Inflammatory macrophage treated with lipopolysaccharide for 4 hours (primary cell): ENCODE results near the gene ITGA3.

Experiments
- DNase-seq: peaks from one replicate; pipeline ENCODE4 v3.0.0-alpha.2; 2020

Gene ITGA3

DNA sequence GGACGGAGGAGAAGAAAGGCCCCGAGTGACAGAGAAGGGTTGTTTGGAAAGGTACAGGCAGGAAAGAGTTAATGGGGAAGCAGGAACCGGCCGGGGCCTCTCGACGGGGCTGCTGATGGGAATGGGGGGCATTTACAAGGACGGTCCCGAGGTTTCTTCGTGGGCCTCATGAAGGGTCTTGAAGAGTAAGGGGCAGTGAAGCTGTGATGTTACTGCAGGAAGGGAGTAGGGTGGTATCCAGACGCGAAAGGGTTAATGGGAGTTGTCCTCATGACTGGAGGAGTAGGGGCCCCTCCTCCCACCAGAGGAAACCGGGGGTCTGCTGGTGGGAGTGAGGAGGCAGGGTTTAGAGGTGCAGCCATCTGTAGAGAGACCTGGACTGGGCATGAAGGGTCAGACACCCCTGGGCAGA lies 39.7 kb downstream of the ITGA3 start:
- DNase-seq = no peak

GRCh38 chr17:50096092-50096491 lies 40.2 kb downstream of the ITGA3 start:
- DNase-seq = no peak

- no peak for DNase-seq
These were observed 40.8 kb downstream of the ITGA3 start for GRCh38 chr17:50096758-50097157.

DNA sequence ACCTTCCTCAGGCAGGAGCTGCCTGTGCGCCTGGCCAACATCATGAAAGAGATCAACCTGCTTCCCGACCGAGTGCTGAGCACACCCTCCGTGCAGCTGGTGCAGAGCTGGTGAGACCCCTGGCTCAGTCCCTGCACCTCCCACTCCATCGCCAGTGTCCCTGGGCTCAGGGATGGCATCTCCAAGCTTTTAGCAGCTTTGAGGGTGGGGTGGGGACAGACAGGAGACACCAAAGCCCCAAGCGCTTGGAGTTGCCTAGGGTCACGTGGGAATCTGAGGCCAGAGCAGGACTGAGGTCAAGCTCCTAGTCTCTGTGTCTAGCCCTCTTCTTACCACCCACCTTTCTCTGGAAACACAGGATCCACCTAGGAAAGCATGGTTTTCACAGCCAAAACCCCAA lies 41.5 kb downstream of the ITGA3 start:
- DNase-seq = no peak

DNA sequence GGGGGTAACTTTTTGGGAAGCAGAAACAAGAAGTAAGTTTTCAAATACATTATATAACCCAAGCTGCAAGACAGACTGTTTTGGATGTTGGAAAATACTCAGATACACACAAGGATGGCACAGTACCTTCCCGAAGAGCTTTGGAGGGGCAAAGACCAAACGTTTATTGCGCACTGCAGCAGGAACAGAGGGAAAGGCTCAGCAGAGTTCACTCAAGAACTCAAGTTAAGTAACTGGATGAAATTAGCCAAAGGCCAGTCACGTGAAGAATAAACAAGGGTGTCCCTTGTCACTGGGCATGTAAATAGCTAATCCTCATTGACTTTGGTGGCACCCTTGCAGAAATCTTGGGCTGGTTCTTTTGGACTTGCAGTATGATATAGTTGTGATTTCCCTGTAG lies 42.0 kb downstream of the ITGA3 start:
- DNase-seq = no peak

DNA sequence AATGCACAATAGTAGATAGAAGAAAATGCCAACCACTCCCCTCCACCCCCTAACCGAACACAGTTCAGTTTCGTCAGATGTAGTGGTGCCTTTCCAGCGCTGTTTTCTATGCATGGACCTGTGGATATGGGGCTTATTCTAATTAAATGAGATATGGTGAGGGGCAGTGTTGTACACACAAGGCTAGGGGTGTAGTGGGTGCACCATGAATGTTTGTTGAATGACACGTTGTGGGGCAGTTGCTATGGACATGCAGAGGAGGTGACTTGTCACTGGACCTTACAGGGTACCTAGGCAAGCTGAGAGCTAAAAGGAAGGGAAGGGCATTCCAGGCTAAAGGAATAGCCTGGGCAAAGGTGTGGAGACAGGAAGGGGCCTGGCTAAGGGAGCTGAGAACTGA lies 42.7 kb downstream of the ITGA3 start:
- DNase-seq = no peak

DNA sequence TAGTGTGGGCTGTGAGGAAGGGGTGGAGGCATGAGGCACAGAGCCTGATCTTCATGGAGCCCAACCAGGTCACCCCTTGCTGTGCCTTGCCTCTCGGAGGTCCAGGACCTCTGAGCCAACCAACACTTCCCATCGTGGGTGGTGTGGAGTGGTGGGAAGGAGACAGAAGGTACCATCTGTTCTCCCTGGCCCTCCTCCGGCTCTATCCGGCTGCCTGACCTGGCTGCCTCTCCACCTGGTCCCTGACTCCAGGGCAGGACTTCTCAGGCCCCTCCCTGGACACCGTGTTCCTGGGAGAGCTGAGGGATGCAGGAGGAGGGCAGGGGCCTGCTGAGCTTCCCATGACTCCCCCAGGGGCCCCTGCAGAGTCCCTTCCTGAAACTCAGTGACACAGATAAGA lies 43.1 kb downstream of the ITGA3 start:
- DNase-seq = no peak

DNA sequence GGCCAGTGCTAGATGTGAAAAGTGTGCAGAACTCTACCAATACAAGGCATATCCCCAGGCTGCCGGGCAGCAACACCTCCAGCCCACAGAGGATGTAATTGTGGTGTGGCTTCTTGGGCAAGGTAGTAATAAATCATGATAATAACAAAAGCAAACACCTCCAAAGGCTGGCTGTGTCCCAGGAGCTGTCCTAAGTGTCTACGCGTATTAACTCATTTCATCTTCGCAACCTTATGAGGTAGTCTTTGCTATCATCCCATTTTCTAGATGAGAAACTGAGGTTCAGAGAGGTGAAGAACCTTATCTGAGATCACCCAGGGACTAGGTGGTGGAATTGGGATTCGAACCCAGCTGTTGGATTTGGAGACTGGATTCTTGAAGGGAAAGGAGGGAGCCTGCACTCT lies 44.6 kb downstream of the ITGA3 start:
- no peak for DNase-seq

DNA sequence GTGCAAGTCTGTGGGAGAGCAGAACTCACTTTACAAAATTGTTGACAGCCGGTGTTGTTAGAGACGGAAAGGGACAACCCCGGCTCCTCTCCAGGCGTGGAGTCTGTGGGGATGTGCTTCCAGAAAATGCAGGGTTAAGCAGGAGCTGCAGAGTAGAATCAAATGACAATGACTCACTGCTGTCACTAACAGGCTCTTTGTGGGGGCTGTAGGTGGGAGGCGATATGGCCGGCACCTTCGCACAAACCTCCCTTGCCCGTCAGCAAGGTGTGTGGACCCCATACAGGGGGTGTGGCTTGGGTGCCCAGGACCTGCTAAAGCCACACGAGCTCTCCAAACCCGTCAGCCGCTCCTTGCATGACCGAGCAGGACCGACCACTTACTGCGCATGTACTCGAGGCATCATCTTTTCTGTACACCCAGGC lies 45.0 kb downstream of the ITGA3 start:
- no peak for DNase-seq

DNA sequence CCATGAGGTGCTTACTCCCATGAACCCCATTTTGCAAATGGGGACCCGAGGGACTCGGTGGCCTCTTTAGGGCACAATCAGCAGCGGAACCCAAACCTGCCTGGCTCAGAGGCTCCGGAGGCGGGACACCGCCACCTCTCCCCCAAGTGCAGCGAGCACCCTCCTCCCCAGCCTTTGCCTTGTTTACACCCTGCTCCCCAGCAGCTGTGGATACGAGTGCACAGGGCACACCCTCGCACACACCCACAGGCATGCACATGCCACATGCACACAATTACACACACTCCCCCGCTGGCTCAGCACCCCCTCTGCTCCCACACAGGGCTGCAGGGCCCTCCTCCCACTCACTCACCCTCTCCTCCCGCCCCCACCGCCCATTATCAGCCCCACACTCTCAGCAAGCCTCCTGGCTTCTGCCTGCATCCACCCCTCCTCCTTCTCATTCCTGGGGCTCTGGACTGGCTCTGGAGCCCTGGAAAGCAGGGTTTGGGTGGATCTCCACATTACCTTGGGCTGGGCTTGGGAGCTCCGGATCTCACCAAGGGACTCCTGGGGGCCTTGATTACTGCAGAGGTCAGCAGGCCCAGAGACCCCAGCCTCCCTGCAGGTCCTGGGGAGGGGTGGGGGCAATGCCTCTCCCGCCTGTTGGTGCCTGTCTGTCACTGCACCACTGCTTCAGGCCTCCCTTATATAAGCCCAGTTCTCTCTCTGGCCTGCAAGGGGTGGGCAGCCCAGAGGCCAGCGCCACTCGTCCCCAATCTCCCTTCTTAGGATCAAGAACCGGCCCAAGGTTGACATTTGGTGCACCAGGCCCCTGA lies 45.6 kb downstream of the ITGA3 start:
- no peak for DNase-seq

GRCh38 chr17:50102164-50102991 lies 46.5 kb downstream of the ITGA3 start:
- no peak for DNase-seq

DNA sequence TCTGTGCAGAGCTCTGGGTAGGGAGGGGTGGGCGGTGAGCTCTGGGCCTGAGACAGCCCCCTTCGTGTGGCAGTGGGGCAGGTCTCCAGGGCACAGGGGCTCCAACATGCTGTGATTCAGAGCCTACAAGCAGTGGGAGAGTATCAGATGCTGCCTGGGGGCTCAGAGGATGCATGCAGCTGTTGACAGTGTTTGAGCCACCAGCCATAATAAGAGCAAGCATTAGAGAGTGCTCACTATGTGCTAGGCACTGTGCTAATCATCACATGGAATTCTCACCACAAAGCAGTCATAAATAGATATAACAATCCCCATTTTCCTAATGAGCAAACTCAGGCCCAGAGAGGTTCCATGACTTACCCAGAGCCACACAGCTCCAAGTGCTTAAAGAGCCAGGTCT lies 47.3 kb downstream of the ITGA3 start:
- DNase-seq = no peak

DNA sequence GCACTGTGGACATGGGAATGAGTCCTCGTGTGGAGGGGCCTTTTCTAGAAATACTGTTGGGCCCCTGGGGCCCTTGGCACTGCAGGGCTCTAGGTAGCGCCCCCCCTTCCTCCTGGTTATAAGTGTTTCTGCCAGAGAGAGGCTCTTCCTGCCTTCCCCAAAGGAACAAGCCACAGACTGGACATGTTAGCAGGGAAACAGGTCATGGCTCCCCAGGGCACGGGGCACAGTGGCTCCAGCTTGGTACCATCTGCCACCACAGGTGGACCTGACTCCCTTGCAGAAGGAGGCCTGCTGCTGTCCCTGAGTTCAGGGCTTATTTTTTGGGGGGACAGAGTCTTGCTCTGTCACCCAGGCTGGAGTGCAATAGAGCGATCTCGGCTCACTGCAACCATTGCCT lies 48.0 kb downstream of the ITGA3 start:
- no peak for DNase-seq

DNA sequence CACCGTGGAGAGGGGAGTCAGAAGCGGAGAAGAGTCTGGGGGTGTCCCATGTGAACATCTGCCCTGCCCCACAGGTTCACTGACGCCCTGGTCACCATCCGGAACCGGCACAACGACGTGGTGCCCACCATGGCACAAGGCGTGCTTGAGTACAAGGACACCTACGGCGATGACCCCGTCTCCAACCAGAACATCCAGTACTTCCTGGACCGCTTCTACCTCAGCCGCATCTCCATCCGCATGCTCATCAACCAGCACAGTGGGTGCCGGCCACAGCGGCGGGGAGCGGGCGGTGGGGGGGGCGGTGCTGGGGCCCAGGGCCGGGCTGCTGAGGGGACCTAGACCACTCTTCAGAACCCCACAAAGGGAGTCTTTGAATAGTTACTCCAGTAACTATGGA lies 49.9 kb downstream of the ITGA3 start:
- no peak for DNase-seq

DNA sequence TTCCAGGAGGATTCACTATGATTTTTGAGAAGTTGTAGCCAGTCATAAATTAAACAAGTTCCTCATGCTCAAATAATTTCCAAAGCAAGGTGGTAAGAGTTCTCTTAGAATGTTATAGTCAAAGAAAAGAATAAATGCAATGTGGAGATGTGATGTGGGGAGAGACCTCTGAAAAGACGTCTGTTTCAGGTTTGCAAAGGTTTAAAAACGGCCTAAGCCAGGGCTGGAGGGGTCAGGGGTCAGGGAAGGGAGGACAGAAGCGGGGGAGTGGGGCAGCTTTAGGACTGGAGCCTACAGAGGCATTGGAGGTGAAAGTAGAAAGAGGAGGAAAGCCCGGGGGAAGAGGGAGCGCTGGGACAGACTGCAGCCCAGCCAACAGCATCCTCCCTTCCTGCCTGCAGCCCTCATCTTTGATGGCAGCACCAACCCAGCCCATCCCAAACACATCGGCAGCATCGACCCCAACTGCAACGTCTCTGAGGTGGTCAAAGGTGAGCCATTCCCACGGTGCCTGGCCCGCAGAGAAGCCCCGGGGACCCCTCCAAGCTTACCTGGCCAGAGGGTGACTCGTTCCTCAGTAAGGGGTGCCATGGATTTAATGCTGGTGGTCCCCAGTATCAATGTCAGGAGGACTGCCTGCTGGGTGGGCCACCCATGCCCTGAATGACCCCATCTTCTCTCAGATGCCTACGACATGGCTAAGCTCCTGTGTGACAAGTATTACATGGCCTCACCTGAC lies 50.7 kb downstream of the ITGA3 start:
- no peak for DNase-seq

DNA sequence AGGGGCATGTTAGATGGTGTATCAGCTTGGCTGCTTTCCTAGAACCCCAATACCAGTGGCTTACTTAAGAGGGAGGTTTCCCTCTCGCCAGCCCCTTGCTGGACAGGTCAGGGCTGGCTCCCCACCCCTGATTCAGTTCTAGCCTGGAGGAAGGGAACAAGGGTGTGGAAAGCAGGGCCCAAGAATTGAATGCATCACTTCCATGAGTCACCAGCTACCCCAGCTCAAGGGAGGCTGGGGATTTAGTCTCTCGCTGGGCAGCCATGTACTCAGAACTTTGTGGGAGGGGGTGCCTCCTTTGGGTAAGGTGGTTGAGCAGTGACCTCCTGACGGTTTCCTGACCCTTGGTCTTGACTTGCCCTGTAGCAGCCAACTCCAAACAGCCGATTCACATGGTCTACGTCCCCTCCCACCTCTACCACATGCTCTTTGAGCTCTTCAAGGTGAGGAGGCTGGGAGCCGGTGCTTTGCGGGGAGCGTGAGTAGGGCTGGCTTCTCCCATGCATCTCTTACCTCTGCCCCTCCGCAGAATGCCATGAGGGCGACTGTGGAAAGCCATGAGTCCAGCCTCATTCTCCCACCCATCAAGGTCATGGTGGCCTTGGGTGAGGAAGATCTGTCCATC lies 52.0 kb downstream of the ITGA3 start:
- no peak for DNase-seq

- no peak for DNase-seq
These were observed 52.6 kb downstream of the ITGA3 start for GRCh38 chr17:50108556-50108955.

- no peak for DNase-seq
These were observed 53.3 kb downstream of the ITGA3 start for GRCh38 chr17:50109207-50109606.

DNA sequence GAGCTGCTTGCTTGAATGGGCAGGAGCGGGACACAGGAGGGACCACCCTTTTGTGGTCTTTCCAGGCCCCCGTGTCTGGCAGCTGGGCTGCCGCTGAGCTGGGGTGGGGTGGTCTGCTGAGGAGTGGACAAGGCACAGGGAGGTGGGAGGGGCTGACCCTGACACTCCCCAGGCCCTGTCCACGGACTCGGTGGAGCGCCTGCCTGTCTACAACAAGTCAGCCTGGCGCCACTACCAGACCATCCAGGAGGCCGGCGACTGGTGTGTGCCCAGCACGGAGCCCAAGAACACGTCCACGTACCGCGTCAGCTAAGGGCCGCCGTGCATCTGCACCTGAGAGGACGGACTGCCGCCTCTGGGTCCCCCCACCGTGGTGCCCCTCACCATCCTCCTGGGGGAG lies 53.9 kb downstream of the ITGA3 start:
- no peak for DNase-seq

DNA sequence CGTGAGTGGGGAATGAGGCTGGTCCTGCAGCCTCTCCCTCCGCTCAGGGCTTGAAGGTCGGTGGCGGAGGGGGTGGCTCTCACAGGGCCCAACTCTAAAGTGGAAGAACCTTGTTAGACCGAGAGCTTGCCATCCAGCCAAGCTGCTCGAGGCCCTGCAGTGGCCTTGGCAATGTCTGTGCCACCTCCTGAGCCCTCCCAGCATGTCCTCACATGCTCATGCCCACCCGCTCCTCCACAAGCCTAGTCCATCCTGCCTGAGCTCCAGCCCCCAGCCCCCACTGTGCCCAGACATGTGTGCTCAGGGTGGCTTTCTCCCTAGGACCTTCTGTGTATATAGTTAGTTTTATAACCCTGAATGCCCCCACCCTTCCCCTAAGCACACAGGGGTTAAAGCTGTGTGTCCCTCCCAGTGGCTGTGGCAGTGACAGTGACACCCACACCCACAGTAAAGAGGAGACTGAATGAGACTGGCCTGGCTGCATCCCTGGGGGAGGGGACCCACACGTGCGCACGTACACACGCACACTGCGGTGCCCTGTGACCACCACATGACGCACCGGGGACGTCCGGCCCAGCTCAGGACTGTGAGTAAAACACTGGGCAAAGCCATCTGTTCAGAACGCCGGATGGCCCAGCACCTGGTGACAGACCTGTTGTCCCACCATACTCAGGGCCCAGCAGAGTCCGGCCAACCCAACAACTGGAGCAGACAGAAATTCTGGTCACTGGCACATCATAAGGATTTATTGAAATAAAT lies 54.9 kb downstream of the ITGA3 start:
- no peak for DNase-seq

DNA sequence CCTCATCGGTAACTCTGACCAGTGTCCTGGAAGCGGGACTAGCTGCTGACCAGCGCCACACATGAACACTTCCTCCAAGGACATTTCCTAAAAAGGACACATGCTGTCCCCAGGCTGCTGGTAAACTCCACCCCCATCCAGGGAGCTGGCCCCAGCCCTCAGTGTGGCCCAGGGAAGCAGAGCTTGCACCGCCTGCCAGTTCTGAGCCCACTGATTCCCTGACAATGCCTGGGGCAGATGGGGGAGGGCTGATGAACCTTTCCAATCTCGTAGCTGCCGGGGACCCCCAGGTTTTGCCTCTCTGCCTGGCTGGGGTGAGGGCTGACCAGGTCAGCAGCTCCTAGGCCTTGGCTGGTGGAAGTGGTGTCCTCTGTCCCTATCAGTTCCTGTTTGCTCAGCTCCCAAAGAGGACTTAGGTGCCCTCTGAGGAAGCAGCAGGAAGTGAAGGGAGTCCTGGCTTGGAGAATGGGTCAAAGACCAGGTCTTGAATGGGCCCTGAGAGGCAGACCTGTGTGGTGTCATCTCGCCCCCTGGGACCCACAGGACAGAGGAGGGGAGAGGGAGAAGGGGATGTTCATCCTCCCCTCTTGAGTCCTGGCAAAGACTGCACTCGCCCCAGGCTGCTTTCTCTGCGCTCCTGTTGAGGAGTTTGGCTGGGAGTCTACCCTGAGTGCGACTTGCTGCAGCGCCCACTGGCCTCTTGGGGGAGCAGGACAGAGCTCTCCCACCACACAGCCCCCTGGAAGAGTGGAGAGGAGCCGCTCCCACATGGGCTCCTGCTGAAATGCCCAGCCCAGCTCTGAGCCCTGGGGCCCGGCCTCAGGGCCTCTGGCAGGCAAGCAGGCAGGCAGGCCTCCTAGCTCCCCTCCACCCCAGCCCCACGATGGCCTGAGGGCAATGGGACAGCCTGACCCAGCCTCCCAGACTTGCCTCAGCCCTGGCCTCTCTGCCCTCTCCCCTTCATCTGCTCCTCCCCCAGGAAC lies 56.1 kb downstream of the ITGA3 start:
- peak; percentile 8 for DNase-seq
